HepG2 (cell line): ENCODE measurements around the gene CHRD. TPM values are rescaled to one million over a fixed set of nuclear protein-coding genes. Genes with fewer than 3 reads are reported as not detected.

Experiments
- ATAC-seq: fragments of 200-7000 bp; cut with Tn5 transposase; 3 replicates; pipeline ENCODE4 v1.9.1; 2020; ENCODE audit warnings: mild to moderate bottlenecking, moderate library complexity
- BruUV-seq: library from RNA; stranded (reverse); fragments of 400-500 nt; replicated peaks from 2 replicates; lab custom pipeline; 2021; lab: Mats Ljungman, UMichigan
- CTCF ChIA-PET: fragments of 300-600 bp; formaldehyde crosslinking; extraction: SDS; loops from one replicate; lab custom pipeline; 2021; ENCODE audit warnings: low total read pairs, inconsistent platforms, low intra/inter-chr PET ratio; lab: Yijun Ruan, JAX
- POLR2A ChIA-PET: fragments of 350-600 bp; sonication (Branson Sonifier 250); formaldehyde crosslinking; loops from one replicate; lab custom pipeline; 2020; ENCODE audit warnings: antibody characterized with exemption, inconsistent platforms; lab: Yijun Ruan, JAX
- DNase-seq: peaks from one replicate; pipeline ENCODE4 v3.0.0-alpha.2; 2015; ENCODE audit warnings: low spot score
- FAIRE-seq: peaks from 3 replicates; lab custom pipeline; 2011; peaks lifted over from hg19 to GRCh38; lab: Jason Lieb, UNC
- H2AFZ ChIP-seq: one replicate; pipeline ENCODE4 v1.6.1; 2011; ENCODE audit warnings: low read length, inconsistent platforms
- H3K27ac ChIP-seq: fragments of 300-600 bp; 3 replicates; pipeline ENCODE4 v1.8.0; 2011; ENCODE audit warnings: mixed run types, mild to moderate bottlenecking, mixed read lengths, low read length, inconsistent platforms; ENCODE audit not compliant: insufficient read depth; ENCODE audit errors: extremely low read length
- H3K27me3 ChIP-seq, 2 experiments: fragments of 200-600 bp in 1 of 2; 2 replicates in 1 of 2; 3 replicates in 1 of 2; pipeline versions ENCODE4 v1.6.0 to v1.8.0; 2011; ENCODE audit warnings: low read length in 2 of 2, mild to moderate bottlenecking in 2 of 2, moderate library complexity in 2 of 2, inconsistent platforms in 1 of 2; ENCODE audit not compliant: insufficient read depth in 2 of 2, control insufficient read depth in 1 of 2
- H3K36me3 ChIP-seq, 2 experiments: fragments of 200-600 bp in 1 of 2; replicated peaks in 1 of 2; 2 replicates in 1 of 2; 3 replicates in 1 of 2; pipeline versions ENCODE4 v1.5.1 to v1.8.0; 2011; ENCODE audit warnings: low read length in 2 of 2, inconsistent platforms in 1 of 2; ENCODE audit not compliant: insufficient read depth in 2 of 2, control insufficient read depth in 1 of 2
- H3K4me1 ChIP-seq: 2 replicates; pipeline ENCODE4 v1.5.1; 2012; ENCODE audit warnings: low read length, inconsistent platforms; ENCODE audit not compliant: insufficient read depth
- H3K4me2 ChIP-seq: 2 replicates; pipeline ENCODE4 v1.6.0; 2011; ENCODE audit warnings: low read depth, low read length, inconsistent platforms
- H3K4me3 ChIP-seq, 3 experiments: fragments of 200-600 bp in 1 of 3; sonication (generic), shearing (Covaris generic) in 1 of 3; replicated peaks in 1 of 3; 2 replicates each; pipeline ENCODE4 v1.5.1; 2011 to 2016; ENCODE audit warnings: low read length in 3 of 3, inconsistent platforms in 2 of 3, low read depth in 2 of 3, mild to moderate bottlenecking in 2 of 3, control low read depth in 1 of 3, mixed read lengths in 1 of 3; ENCODE audit not compliant: insufficient read depth in 1 of 3
- H3K79me2 ChIP-seq: one replicate; pipeline ENCODE4 v1.6.1; 2011; ENCODE audit warnings: low read length, inconsistent platforms; ENCODE audit not compliant: insufficient read depth
- H3K9ac ChIP-seq: 2 replicates; pipeline ENCODE4 v1.6.0; 2011; ENCODE audit warnings: mild to moderate bottlenecking, low read depth, low read length, inconsistent platforms; ENCODE audit not compliant: insufficient read depth
- H3K9me3 ChIP-seq: 2 replicates; pipeline ENCODE4 v1.5.1; 2012; ENCODE audit warnings: mild to moderate bottlenecking, low read length
- H4K20me1 ChIP-seq: 2 replicates; pipeline ENCODE4 v1.6.0; 2011; ENCODE audit warnings: inconsistent platforms, mild to moderate bottlenecking, low read length, moderate library complexity; ENCODE audit not compliant: insufficient read depth
- BCL6 ChIP-seq: IDR thresholded peaks from 2 replicates; pipeline ENCODE4 v1.6.1; 2016; ENCODE audit warnings: missing genetic modification reagents, missing compliant biosample characterization
- EED ChIP-seq: sonication (generic); formaldehyde crosslinking; IDR thresholded peaks from 2 replicates; pipeline ENCODE4 v1.5.0; 2020; ENCODE audit warnings: mild to moderate bottlenecking, missing genetic modification reagents
- GMEB1 ChIP-seq: sonication (generic); formaldehyde crosslinking; IDR thresholded peaks from 2 replicates; pipeline ENCODE4 v1.5.1; 2020; ENCODE audit warnings: missing genetic modification reagents, mild to moderate bottlenecking, borderline replicate concordance
- HHEX ChIP-seq: IDR thresholded peaks from 2 replicates; pipeline ENCODE4 v1.6.1; 2016; ENCODE audit warnings: control low read depth
- HMG20A ChIP-seq: IDR thresholded peaks from 2 replicates; pipeline ENCODE4 v1.6.1; 2016; ENCODE audit warnings: borderline replicate concordance
- ISX ChIP-seq: sonication (generic); formaldehyde crosslinking; conservative IDR thresholded peaks from 2 replicates; pipeline ENCODE4 v1.5.0; 2020; ENCODE audit warnings: missing genetic modification reagents
- KDM3A ChIP-seq: IDR thresholded peaks from 2 replicates; pipeline ENCODE4 v1.6.1; 2018; ENCODE audit warnings: low read depth, missing compliant biosample characterization
- LRRFIP1 ChIP-seq: sonication (generic); formaldehyde crosslinking; conservative IDR thresholded peaks from 2 replicates; pipeline ENCODE4 v1.4.0; 2020; ENCODE audit warnings: missing genetic modification reagents
- MTA3 ChIP-seq: sonication (generic); formaldehyde crosslinking; IDR thresholded peaks from 2 replicates; pipeline ENCODE4 v1.4.0; 2020; ENCODE audit warnings: missing genetic modification reagents
- MYC ChIP-seq: sonication (generic); formaldehyde crosslinking; IDR thresholded peaks from 2 replicates; pipeline ENCODE4 v1.9.0; 2021; ENCODE audit warnings: missing genetic modification reagents, borderline replicate concordance
- MYNN ChIP-seq: sonication (generic); formaldehyde crosslinking; IDR thresholded peaks from 2 replicates; pipeline ENCODE4 v1.4.0; 2020; ENCODE audit warnings: mild to moderate bottlenecking, low read depth, missing genetic modification reagents
- MZF1 ChIP-seq: sonication (generic); formaldehyde crosslinking; IDR thresholded peaks from 2 replicates; pipeline ENCODE4 v1.8.1; 2023; ENCODE audit warnings: mild to moderate bottlenecking, missing genetic modification reagents, borderline replicate concordance
- NFKB2 ChIP-seq: sonication (generic); formaldehyde crosslinking; IDR thresholded peaks from 2 replicates; pipeline ENCODE4 v1.4.0; 2020; ENCODE audit warnings: missing genetic modification reagents, borderline replicate concordance
- SIN3A ChIP-seq: IDR thresholded peaks from 2 replicates; pipeline ENCODE4 v1.6.1; 2011; ENCODE audit warnings: low read depth, mild to moderate bottlenecking, control low read depth, low read length, borderline replicate concordance
- TARDBP ChIP-seq: sonication (generic); formaldehyde crosslinking; IDR thresholded peaks from 2 replicates; pipeline ENCODE4 v1.8.0; 2022; ENCODE audit warnings: mild to moderate bottlenecking, missing genetic modification reagents
- ZNF263 ChIP-seq: sonication (generic); formaldehyde crosslinking; IDR thresholded peaks from 2 replicates; pipeline ENCODE4 v1.4.0; 2020; ENCODE audit warnings: missing genetic modification reagents
- ZNF3 ChIP-seq: IDR thresholded peaks from 2 replicates; pipeline ENCODE4 v1.7.0; 2017; ENCODE audit warnings: inconsistent platforms
- ZNF737 ChIP-seq: sonication (generic); formaldehyde crosslinking; IDR thresholded peaks from 2 replicates; pipeline ENCODE4 v1.5.0; 2020; ENCODE audit warnings: missing genetic modification reagents, mild to moderate bottlenecking, borderline replicate concordance
- ZNF75D ChIP-seq: sonication (generic); formaldehyde crosslinking; IDR thresholded peaks from 2 replicates; pipeline ENCODE4 v1.8.1; 2023; ENCODE audit warnings: missing genetic modification reagents, mild to moderate bottlenecking, borderline replicate concordance
- ZNF770 ChIP-seq: sonication (generic); formaldehyde crosslinking; IDR thresholded peaks from 2 replicates; pipeline ENCODE4 v1.5.0; 2020; ENCODE audit warnings: mild to moderate bottlenecking, missing genetic modification reagents
- WGBS: methylation state at CpG from one replicate; pipeline ENCODE4 v1.1.6; 2017; ENCODE audit warnings: low lambda C conversion rate; 5-methylcytosine and 5-hydroxymethylcytosine counted together
- in situ Hi-C: cut with HindIII; loops from 2 replicates; pipeline ENCODE4 v1.10.0; 2017; ENCODE audit warnings: low pct_unique_long_range_greater_than_20kb; ENCODE audit not compliant: extremely low pct_ligation_motif_present
- intact Hi-C: fragments of 100-400 bp; cut with micrococcal nuclease; formaldehyde crosslinking; loops from one replicate; pipeline ENCODE4 v1.10.0; 2022; ENCODE audit not compliant: unreplicated experiment
- polyA plus RNA-seq, 8 experiments: library from polyadenylated mRNA; depleted of rRNA in 3 of 8; stranded (reverse) in 7 of 8; unstranded in 1 of 8; fragments of >200 nt; fragmentation: Illumina TruSeq in 4 of 8; extraction: Trizol in 4 of 8; gene quantifications; 2 replicates each; pipeline versions ENCODE4 v1.2.1 to v1.2.3, GENCODE V29; 2011 to 2016; ENCODE audit warnings: low read depth in 4 of 8, missing spikeins in 1 of 8, mixed read lengths in 1 of 8; ENCODE audit not compliant: insufficient read depth in 1 of 8
- total RNA-seq, 5 experiments: library from RNA; depleted of rRNA; stranded (reverse); fragments of >200 nt; fragmentation: Illumina TruSeq; extraction: Trizol; gene quantifications; 2 replicates each; pipeline ENCODE4 v1.2.3, GENCODE V29; 2016; ENCODE audit warnings: low read depth in 1 of 5

Gene CHRD
- total and polyA plus RNA-seq, 2 of the 13 experiments (the other 11 are each of a cell fraction or from before 2014, with no cell fraction given), result 22.2 to 35.2 TPM

GRCh38 chr3:184358124-184358767, 21.6 kb upstream of the CHRD start:
- CTCF ChIA-PET, result no interaction called here
- POLR2A ChIA-PET, result no interaction called here
- no peak overlapping the region for H3K9ac ChIP-seq
- no peaks in the 10 kb centered on the region; a peak in 1 of 5 replicates for H3K27me3 ChIP-seq
- no peak overlapping the region for H3K4me2 ChIP-seq
- ATAC-seq, result no peak
- intact Hi-C loops (no loop called here), in situ Hi-C loops (no loop called here)
- BruUV-seq, result no TSS peak
- H3K4me1 ChIP-seq, result peaks cover 23% of the 10 kb centered on the region
- no peak overlapping the region for H3K27ac ChIP-seq
- TF ChIP-seq EED (CRISPR knock-in tag) (no peak), NFKB2 (no peak), SIN3A (no peak), MTA3 (CRISPR knock-in tag) (no peak), MYC (CRISPR knock-in tag) (no peak), MZF1 (CRISPR knock-in tag) (no peak), BCL6 (CRISPR knock-in tag) (no peak), TARDBP (CRISPR knock-in tag) (no peak), ZNF737 (no peak), ZNF770 (CRISPR knock-in tag) (no peak), GMEB1 (CRISPR knock-in tag) (no peak), HHEX (CRISPR knock-in tag) (no peak), ZNF263 (CRISPR knock-in tag) (no peak), MYNN (CRISPR knock-in tag) (no peak), HMG20A (CRISPR knock-in tag) (no peak), KDM3A (CRISPR knock-in tag) (no peak), LRRFIP1 (no peak), ZNF75D (CRISPR knock-in tag) (no peak), ISX (CRISPR knock-in tag) (no peak), ZNF3 (no peak)
- peaks cover 8 to 43% of the 10 kb centered on the region in 2 experiments; a peak in 4 of 5 replicates for H3K36me3 ChIP-seq
- H3K79me2 ChIP-seq, result peaks cover 14% of the 10 kb centered on the region
- 0 out of 2 replicates have a peak, but pooled peaks cover 3% of the 10 kb centered on the region for H4K20me1 ChIP-seq
- no peak for FAIRE-seq
- no peak overlapping the region for H2AFZ ChIP-seq
- H3K4me3 ChIP-seq, result no peak overlapping the region
- H3K9me3 ChIP-seq, result no peaks in the 10 kb centered on the region
- no peak for DNase-seq
- WGBS, result 98% methylated on average over 12 of the region's 12 CpGs
